HEK293 (cell line): ENCODE data around the gene FGD5.

Experiments used
- CTCF ChIA-PET: fragments of 350-600 bp; formaldehyde crosslinking; extraction: SDS; loops from one replicate; lab custom pipeline; 2021; ENCODE audit warnings: antibody characterized with exemption; lab: Yijun Ruan, JAX
- POLR2A ChIA-PET: fragments of 300-600 bp; formaldehyde crosslinking; extraction: SDS; loops from one replicate; lab custom pipeline; 2020; ENCODE audit warnings: antibody characterized with exemption, inconsistent platforms; lab: Yijun Ruan, JAX
- H3K27ac ChIP-seq: fragments of 200-500 bp; sonication (Bioruptor generic); 2 replicates; pipeline ENCODE4 v1.5.1; 2014; ENCODE audit warnings: low read depth, low read length, control low read depth, inconsistent platforms; ENCODE audit errors: extremely low read depth
- H3K36me3 ChIP-seq, 2 experiments: fragments of 200-500 bp in 1 of 2; sonication (Bioruptor generic) in 1 of 2; 1 replicate in 1 of 2; 2 replicates in 1 of 2; pipeline ENCODE4 v1.5.1; 2014 to 2017; ENCODE audit warnings: inconsistent platforms in 2 of 2, low read length in 2 of 2; ENCODE audit not compliant: control insufficient read depth in 2 of 2, insufficient read depth in 1 of 2
- H3K4me1 ChIP-seq: fragments of 200-500 bp; sonication (Bioruptor generic); 2 replicates; pipeline ENCODE4 v1.5.1; 2014; ENCODE audit warnings: mild to moderate bottlenecking, low read length, inconsistent platforms; ENCODE audit not compliant: control insufficient read depth, insufficient read depth
- H3K4me3 ChIP-seq: 2 replicates; pipeline ENCODE4 v1.5.1; 2011; ENCODE audit warnings: low read depth, mild to moderate bottlenecking, control low read depth, low read length, moderate library complexity
- H3K9me3 ChIP-seq: fragments of 200-500 bp; sonication (Bioruptor generic); 2 replicates; pipeline ENCODE4 v1.5.1; 2014; ENCODE audit warnings: low read depth, low read length, inconsistent platforms; ENCODE audit not compliant: control insufficient read depth, insufficient read depth
- GLIS2 ChIP-seq: fragments of 450-650 bp; formaldehyde crosslinking; IDR thresholded peaks from 2 replicates; pipeline ENCODE4 v1.5.1; 2016; ENCODE audit warnings: missing biosample characterization, missing genetic modification characterization
- PRDM2 ChIP-seq: fragments of 450-650 bp; formaldehyde crosslinking; IDR thresholded peaks from 2 replicates; pipeline ENCODE4 v1.5.1; 2016; ENCODE audit warnings: missing biosample characterization, missing genetic modification characterization, borderline replicate concordance
- PRDM4 ChIP-seq: fragments of 450-650 bp; formaldehyde crosslinking; IDR thresholded peaks from 2 replicates; pipeline ENCODE4 v1.5.1; 2017; ENCODE audit warnings: missing biosample characterization, missing genetic modification characterization
- SP7 ChIP-seq: fragments of 450-650 bp; formaldehyde crosslinking; IDR thresholded peaks from 2 replicates; pipeline ENCODE4 v1.5.1; 2016; ENCODE audit warnings: missing biosample characterization, missing genetic modification characterization
- ZBTB8A ChIP-seq: fragments of 450-650 bp; formaldehyde crosslinking; IDR thresholded peaks from 2 replicates; pipeline ENCODE4 v1.5.1; 2016; ENCODE audit warnings: missing biosample characterization, missing genetic modification characterization
- ZNF26 ChIP-seq: fragments of 450-650 bp; formaldehyde crosslinking; IDR thresholded peaks from 2 replicates; pipeline ENCODE4 v1.5.1; 2016; ENCODE audit warnings: missing biosample characterization, missing genetic modification characterization
- ZNF391 ChIP-seq: fragments of 450-650 bp; formaldehyde crosslinking; IDR thresholded peaks from 2 replicates; pipeline ENCODE4 v1.5.1; 2016; ENCODE audit warnings: low read depth, missing biosample characterization, missing genetic modification characterization, borderline replicate concordance
- ZNF423 ChIP-seq: fragments of 450-650 bp; formaldehyde crosslinking; IDR thresholded peaks from 2 replicates; pipeline ENCODE4 v1.5.1; 2016; ENCODE audit warnings: missing biosample characterization, missing genetic modification characterization
- ZNF501 ChIP-seq: fragments of 450-650 bp; formaldehyde crosslinking; IDR thresholded peaks from 2 replicates; pipeline ENCODE4 v1.5.1; 2016; ENCODE audit warnings: missing biosample characterization, missing genetic modification characterization
- ZNF530 ChIP-seq: fragments of 450-650 bp; formaldehyde crosslinking; IDR thresholded peaks from 2 replicates; pipeline ENCODE4 v1.5.1; 2016; ENCODE audit warnings: low read depth, missing biosample characterization, missing genetic modification characterization
- ZNF548 ChIP-seq: fragments of 450-650 bp; formaldehyde crosslinking; IDR thresholded peaks from 2 replicates; pipeline ENCODE4 v1.5.1; 2016; ENCODE audit warnings: missing biosample characterization, missing genetic modification characterization
- ZNF623 ChIP-seq: fragments of 450-650 bp; formaldehyde crosslinking; IDR thresholded peaks from 2 replicates; pipeline ENCODE4 v1.5.1; 2016; ENCODE audit warnings: missing biosample characterization, missing genetic modification characterization
- ZNF660 ChIP-seq: fragments of 450-650 bp; IDR thresholded peaks from 2 replicates; pipeline ENCODE4 v1.5.1; 2018; ENCODE audit warnings: missing biosample characterization, mild to moderate bottlenecking, missing genetic modification characterization
- ZNF664 ChIP-seq: fragments of 450-650 bp; formaldehyde crosslinking; IDR thresholded peaks from 2 replicates; pipeline ENCODE4 v1.5.1; 2016; ENCODE audit warnings: missing biosample characterization, missing genetic modification characterization

Gene FGD5

GRCh38 chr3:14957925-14958324, 139.2 kb downstream of the FGD5 start (continued):
- TF ChIP-seq GLIS2 (tag by site-specific recombination) (no peak), ZNF391 (tag by site-specific recombination) (no peak), ZNF660 (tag by site-specific recombination) (no peak), ZNF423 (no peak), ZNF548 (tag by site-specific recombination) (no peak)

- Histone ChIP-seq H3K36me3 (peaks cover 3 to 26% of the 10 kb centered on the region in 2 experiments), H3K4me3 (no peak overlapping the region), H3K4me1 (peaks cover 13% of the 10 kb centered on the region), H3K9me3 (no peaks in the 10 kb centered on the region), H3K27ac (no peak overlapping the region)
- TF ChIP-seq PRDM2 (tag by site-specific recombination) (no peak), ZNF530 (tag by site-specific recombination) (no peak), ZNF664 (tag by site-specific recombination) (no peak), ZNF501 (tag by site-specific recombination) (no peak), ZBTB8A (tag by site-specific recombination) (no peak), PRDM4 (tag by site-specific recombination) (no peak), ZNF26 (tag by site-specific recombination) (no peak), SP7 (no peak), ZNF623 (tag by site-specific recombination) (no peak), ZNF548 (tag by site-specific recombination) (no peak)
- POLR2A ChIA-PET: no interaction called here
- CTCF ChIA-PET: no interaction called here
Measured at GRCh38 chr3:14959359-14959943, 140.7 kb downstream of the FGD5 start.
